Stimulated activated CD4-positive, alpha-beta T cell treated with anti-CD3 and anti-CD28 coated beads, Interleukin-1b, Interleukin-23, amount 100 ng/mL, for 48 hours (primary cell): ENCODE data around the gene CAPZA2.
"Not testable (repeated sequence)": the region's sequence is repeated elsewhere in the genome, so short reads cannot be mapped to it uniquely, and the experiment has no call there.

Experiments
- DNase-seq: peaks from one replicate; pipeline ENCODE4 v3.0.0-alpha.2; 2020

Gene CAPZA2

DNA sequence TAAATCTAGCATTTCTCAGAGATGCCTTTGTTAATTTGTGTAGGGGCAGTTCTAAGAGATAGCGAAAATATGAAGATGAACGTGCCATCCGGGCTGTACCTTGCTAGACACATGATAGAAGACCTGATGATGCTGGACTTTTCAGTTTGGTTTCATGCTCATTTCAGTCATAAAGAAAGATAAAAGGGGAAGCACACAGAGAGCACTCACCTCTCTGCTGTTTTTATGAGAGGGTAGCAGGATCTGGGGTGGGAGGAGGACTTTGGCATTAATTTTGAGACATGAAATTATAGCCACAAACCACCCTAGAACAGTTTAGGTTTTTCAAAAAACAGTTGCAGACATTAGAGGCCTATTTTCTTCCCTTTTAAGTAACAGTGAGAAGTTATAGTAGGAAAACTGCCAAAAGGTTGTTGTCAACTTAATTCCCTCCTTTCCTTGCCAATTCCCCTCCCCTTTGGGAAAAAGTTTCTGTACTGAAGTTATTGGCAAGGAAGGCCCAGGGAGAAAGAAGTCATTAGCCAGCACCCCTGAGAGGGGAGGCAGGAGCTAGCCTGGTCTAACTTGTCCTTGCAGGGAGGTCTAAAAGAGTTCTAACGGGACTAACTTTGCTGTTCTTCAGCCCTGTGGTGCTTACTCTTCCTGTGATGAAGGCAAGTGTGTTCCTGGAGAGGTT lies 93.6 kb downstream of the CAPZA2 start:
- no peak for DNase-seq

DNA sequence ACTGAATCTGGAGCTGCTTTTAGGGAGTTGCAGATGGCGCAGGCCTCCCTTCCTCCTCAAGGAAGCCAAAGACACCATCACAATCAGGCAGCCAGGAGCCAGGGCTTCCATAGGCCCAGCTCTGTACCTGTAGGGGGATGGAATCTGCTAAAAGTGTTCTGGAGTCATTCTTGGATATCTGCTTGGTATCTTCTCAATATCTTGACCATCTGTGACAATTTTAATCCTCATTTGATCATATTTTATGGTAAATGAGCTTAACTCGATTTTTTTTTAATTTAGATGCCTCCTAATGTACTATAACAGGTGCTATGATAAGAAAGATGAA lies 94.1 kb downstream of the CAPZA2 start:
- DNase-seq, result no peak

DNA sequence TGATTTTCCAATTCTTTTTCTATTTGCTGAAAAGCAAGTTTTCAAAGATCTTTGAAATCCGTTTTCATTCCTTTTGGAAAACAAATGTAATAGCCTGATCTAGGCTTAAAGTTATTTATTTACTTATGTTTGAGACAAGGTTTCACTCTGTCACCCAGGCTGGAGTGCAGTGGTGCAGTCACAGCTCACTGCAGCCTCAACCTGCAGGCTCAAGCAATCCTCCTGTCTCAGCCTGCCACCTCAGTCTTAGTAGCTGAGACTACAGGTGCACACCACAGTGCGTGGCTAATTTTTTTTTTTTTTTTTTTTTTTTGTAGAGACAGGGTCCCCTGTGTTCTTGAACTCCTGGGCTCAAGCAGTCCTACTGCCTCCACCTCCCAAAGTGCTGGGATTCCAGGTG lies 95.5 kb downstream of the CAPZA2 start:
- no peak for DNase-seq

DNA sequence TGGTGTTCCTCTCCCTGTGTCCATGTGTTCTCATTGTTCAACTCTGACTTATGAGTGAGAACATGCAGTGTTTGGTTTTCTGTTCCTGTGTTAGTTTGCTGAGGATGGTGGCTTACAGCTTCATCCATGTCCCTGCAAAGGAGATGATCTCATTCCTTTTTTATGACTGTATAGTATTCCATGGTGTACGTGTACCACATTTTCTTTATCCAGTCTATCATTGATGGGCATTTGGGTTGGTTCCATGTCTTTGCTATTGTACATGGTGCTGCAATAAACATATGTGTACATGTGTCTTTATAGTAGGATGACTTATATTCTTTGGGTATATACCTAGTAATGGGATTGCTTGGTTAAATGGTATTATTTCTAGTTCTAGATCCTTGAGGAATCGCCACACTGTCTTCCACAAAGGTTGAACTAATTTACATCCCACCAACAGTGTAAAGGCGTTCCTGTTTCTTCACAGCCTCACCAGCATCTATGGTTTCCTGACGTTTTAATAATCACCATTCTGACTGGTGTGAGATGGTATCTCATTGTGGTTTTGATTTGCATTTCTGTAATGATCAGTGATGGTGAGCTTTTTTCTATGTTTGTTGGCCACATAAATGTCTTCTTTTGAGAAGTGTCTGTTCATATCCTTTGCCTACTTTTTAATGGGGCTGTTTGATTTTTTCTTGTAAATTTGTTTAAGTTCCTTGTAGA lies 99.7 kb downstream of the CAPZA2 start:
- DNase-seq, result not testable (repeated sequence)

DNA sequence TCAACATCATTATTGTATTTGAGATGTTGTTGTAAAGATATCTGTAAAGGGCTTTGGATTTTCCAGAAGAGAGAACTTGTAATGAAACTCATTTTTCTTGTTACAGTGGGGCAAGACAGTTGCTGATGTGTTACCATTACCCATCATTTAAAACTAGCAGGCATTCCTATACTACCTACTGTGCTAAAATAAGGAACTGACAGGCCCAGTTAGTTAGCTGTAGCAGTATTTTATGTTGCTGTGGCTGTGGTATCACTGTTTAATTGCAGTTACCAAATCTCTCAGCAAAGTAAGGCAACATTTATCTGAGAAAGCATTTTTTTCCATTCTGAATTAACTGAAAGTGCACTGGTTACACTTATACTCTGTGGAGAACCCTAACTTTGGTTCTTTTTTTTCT lies 100.8 kb downstream of the CAPZA2 start:
- no peak for DNase-seq

DNA sequence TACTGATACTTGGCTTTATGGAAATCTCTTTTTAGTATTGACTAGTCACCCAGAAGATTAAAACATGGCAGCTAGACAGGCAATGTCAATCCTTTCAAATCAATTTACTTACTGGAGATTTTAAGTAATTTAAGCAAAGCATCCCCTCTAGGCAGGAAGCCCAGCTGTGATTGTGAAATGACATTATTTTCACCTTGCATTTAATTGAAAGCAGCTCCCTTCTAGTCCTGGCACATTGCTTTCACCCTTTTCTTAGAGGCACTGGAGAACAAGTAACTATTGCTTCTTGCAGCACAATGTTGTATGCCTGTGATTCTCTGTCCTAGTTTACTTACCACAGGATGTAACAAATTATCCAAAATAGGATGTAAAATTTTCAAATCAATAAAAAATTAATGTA lies 104.2 kb downstream of the CAPZA2 start:
- DNase-seq, result no peak

DNA sequence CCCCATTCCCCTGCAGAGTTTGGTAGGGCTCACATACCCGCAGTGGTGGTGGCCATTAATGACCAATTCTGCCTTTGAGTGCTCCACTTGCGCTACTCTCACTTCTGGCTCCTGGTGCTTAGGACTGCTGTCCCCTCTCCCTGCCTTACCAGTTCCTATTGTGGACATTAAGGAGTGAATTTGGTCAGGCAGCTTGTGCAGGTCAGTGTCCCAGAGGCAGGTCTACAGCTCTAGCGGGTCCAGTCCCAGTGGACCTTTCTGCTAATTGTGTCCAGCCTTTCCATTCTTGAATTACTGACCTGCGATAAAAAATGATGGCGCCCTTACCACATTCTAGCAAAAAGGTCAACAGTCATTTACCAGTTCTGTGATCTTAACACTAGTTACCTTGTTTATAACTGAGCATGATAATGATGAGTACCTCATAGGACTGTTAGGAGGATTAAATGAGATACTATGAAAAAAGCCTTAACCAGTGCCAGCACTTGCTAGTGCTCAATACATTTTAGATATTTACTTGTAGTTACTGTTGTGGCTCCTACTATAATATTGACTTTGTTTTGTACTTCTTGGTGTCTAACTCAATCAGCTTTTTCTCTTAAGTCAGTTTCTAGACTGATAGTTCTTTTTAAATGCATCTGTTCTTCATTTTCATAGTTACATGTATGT lies 105.0 kb downstream of the CAPZA2 start:
- no peak for DNase-seq

DNA sequence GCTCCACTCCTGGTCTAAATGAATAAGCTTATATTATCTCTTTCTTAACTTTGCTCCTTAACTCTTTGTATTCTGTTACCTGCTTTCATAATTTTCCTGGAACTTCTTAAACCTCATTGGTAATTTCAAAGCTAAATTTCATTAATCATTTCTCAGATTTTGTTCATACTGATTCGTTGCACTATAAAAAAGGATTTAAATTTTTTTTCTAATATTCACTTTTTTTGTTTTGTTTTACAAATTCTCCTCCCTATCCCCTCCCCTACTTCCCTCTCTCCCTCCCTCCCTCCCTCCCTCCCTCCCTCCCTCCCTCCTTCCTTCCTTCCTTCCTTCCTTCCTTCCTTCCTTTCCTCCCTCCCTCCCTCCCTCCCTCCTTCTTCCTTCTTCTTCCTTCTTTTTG lies 105.6 kb downstream of the CAPZA2 start:
- no peak for DNase-seq

DNA sequence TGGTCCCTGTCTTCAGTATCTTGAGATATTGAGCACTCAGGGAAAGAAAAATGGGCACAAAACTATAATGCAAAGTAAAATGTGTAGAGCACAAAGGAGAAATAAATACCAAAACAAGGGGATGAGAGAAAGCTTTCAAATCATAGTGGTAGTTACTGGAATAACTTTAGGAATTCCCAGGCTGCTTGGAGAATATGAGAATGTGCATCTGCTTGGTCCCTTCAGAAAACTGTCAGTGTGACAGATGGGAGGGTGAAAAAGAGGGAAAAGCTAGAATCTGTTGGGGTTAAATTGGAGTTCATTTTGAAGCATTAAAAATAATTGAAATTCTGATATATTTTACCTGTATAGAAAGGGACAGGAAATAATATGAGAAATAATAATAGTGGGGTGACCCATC lies 106.2 kb downstream of the CAPZA2 start:
- DNase-seq, result no peak

DNA sequence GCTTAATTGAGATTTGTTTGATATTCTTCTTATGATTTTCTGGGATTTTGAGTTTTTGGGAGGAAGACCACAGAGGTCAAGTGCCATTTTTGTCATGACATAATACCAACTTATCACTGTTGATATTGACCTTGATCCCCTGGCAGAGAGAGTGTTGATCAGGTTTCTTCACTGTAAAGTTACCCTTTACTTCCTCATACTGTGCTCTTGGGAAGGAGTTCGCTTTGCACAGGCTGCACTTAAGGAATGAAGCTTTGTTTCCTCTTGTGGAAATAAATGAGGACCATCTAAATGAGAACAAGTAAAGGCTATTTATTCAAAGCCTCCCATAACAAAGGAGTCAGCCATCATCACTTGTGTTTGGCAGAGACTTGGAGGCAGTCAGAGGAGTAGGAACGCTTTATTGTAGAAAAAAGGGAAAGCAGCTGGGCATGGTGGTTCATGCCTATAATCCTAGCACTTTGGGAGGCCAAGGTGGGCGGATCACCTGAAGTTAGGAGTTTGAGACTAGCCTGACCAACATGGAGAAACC lies 107.0 kb downstream of the CAPZA2 start:
- DNase-seq, result no peak

DNA sequence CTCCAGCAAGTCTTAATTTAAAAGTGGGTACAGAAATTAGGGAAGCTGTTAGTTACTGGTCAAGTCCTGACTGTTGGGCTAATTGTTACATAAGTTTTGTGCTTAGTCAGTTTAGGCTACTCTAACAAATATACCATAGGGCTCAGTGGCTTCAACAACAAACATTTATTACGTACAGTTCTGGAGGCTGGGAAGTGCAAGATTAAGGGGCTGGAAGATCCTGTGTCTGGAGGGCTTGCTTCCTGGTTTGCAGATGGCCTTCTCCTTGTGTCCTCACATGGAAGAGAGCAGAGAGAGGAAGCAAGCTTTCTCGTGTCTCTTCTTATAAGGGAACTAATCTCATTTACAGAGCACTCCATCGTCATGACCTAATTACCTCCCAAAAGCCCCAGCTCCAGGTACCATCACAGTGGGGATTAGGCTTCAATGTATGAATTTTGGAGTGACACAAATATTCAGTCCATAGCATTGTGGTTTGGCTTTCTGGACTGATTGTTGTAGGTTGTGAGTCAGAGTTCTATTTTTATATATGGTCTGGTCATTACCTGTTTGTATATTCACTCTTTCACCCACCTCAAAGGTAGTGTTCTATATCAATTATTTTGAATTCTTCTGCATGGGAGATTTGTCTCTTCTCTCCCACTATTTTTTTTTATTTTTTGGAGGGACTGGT lies 108.0 kb downstream of the CAPZA2 start:
- DNase-seq, result no peak

DNA sequence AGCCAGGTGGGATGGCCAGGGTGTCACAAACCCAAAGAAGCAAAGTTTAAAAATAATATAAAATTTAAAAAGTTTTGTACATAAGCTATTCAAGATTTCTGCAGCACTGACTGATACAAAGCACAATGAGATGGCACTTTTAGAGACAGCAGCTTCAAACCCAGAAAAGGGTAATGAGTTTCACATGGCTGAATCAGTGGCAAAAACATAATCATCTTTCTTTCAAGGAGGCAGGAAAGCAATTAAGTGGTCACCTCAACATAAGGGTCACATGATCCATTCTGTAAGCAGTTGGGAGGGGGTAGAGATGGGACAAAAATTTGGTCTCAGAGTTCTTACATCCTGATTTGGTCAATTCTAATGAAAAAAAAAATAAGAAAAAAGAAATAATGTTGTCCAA lies 108.8 kb downstream of the CAPZA2 start:
- not testable (repeated sequence) for DNase-seq
